Putamen (tissue), 1 donor: ENCODE results near the gene FBXO28.

Experiments
- DNase-seq: peaks from one replicate; pipeline ENCODE4 v3.0.0-alpha.2; 2016; ENCODE audit warnings: low spot score

Gene FBXO28

GRCh38 chr1:224095867-224096266 is 18.0 kb upstream of the FBXO28 start:
- DNase-seq: no peak

GRCh38 chr1:224096773-224097172 is 17.1 kb upstream of the FBXO28 start:
- DNase-seq: no peak

- DNase-seq: no peak
Measured at GRCh38 chr1:224098007-224098406, 15.9 kb upstream of the FBXO28 start.

- DNase-seq: no peak
Measured at GRCh38 chr1:224106568-224107281, 7.2 kb upstream of the FBXO28 start.

GRCh38 chr1:224107282-224107625 is 6.7 kb upstream of the FBXO28 start:
- no peak for DNase-seq

- no peak for DNase-seq
Measured at GRCh38 chr1:224108991-224109390, 4.9 kb upstream of the FBXO28 start.

- no peak for DNase-seq
Measured at GRCh38 chr1:224109981-224110380, 3.9 kb upstream of the FBXO28 start.

- DNase-seq: no peak
Measured at GRCh38 chr1:224113005-224113404, 906 bp upstream of the FBXO28 start.

GRCh38 chr1:224113545-224113917 is 380 bp upstream of the FBXO28 start:
- no peak for DNase-seq

GRCh38 chr1:224114787-224115175 is 870 bp downstream of the FBXO28 start:
- DNase-seq: no peak

- DNase-seq: peak; percentile 45
Measured at GRCh38 chr1:224116131-224116530, 2.2 kb downstream of the FBXO28 start.

- DNase-seq: no peak
Measured at GRCh38 chr1:224118688-224119087, 4.8 kb downstream of the FBXO28 start.

- no peak for DNase-seq
Measured at GRCh38 chr1:224123136-224123535, 9.2 kb downstream of the FBXO28 start.

- no peak for DNase-seq
Measured at GRCh38 chr1:224124220-224124619, 10.3 kb downstream of the FBXO28 start.

- DNase-seq: no peak
Measured at GRCh38 chr1:224127925-224128819, 14.3 kb downstream of the FBXO28 start.

GRCh38 chr1:224131253-224131652 is 17.3 kb downstream of the FBXO28 start:
- no peak for DNase-seq

GRCh38 chr1:224132901-224133300 is 19.0 kb downstream of the FBXO28 start:
- DNase-seq: no peak

- no peak for DNase-seq
Measured at GRCh38 chr1:224133741-224134299, 19.9 kb downstream of the FBXO28 start.

- no peak for DNase-seq
Measured at GRCh38 chr1:224137518-224137917, 23.6 kb downstream of the FBXO28 start.

- no peak for DNase-seq
Measured at GRCh38 chr1:224138198-224138597, 24.3 kb downstream of the FBXO28 start.

GRCh38 chr1:224141693-224142092 is 27.8 kb downstream of the FBXO28 start:
- no peak for DNase-seq

- DNase-seq: no peak
Measured at GRCh38 chr1:224149709-224150108, 35.8 kb downstream of the FBXO28 start.

GRCh38 chr1:224151117-224151516 is 37.2 kb downstream of the FBXO28 start:
- no peak for DNase-seq
